ENCODE data around the gene IL12RB1.

Gene IL12RB1

GRCh38 chr19:18058208-18059009 lies 28.3 kb downstream of the IL12RB1 start:
- Histone ChIP-seq H3K27me3 (replicated peaks; ENCODE audit: control insufficient read depth, insufficient read depth, low read length) (no peaks in the 10 kb centered on the region), H3K36me3 (ENCODE audit: control insufficient read depth, insufficient read depth, low read length) (peaks cover 9% of the 10 kb centered on the region), H3K4me3 (replicated peaks; ENCODE audit: low read depth, low read length) (no peak overlapping the region)
- peak; percentile 80 for DNase-seq (ENCODE audit: extremely low read depth, insufficient read length)
- peak; percentile 87 for TF ChIP-seq CTCF (IDR thresholded peaks at IDR 0.05; ENCODE audit: insufficient read depth, low read length, poor library complexity, severe bottlenecking)

GRCh38 chr19:18057557-18057956 lies 29.2 kb downstream of the IL12RB1 start:
- no peak overlapping the region for H3K4me3 ChIP-seq (replicated peaks; ENCODE audit: low read depth, low read length)
- no peak for DNase-seq (ENCODE audit: extremely low read depth, insufficient read length)
- no peak for TF ChIP-seq CTCF (IDR thresholded peaks at IDR 0.05; ENCODE audit: insufficient read depth, low read length, poor library complexity, severe bottlenecking)
- H3K27me3 ChIP-seq (replicated peaks; ENCODE audit: control insufficient read depth, insufficient read depth, low read length), result no peaks in the 10 kb centered on the region
- peaks cover 8% of the 10 kb centered on the region for H3K36me3 ChIP-seq (ENCODE audit: control insufficient read depth, insufficient read depth, low read length)

- DNase-seq (ENCODE audit: extremely low read depth, insufficient read length), result no peak
- H3K27me3 ChIP-seq (replicated peaks; ENCODE audit: control insufficient read depth, insufficient read depth, low read length), result no peaks in the 10 kb centered on the region
- H3K4me3 ChIP-seq (replicated peaks; ENCODE audit: low read depth, low read length), result no peak overlapping the region
- peaks cover 6% of the 10 kb centered on the region for H3K36me3 ChIP-seq (ENCODE audit: control insufficient read depth, insufficient read depth, low read length)
- TF ChIP-seq CTCF (IDR thresholded peaks at IDR 0.05; ENCODE audit: insufficient read depth, low read length, poor library complexity, severe bottlenecking), result no peak
Observed at GRCh38 chr19:18055967-18056366, 30.8 kb downstream of the IL12RB1 start.

- TF ChIP-seq CTCF (IDR thresholded peaks at IDR 0.05; ENCODE audit: insufficient read depth, low read length, poor library complexity, severe bottlenecking), result no peak
- no peak for DNase-seq (ENCODE audit: extremely low read depth, insufficient read length)
- Histone ChIP-seq H3K27me3 (replicated peaks; ENCODE audit: control insufficient read depth, insufficient read depth, low read length) (no peaks in the 10 kb centered on the region; the same call in 1 of the 2 replicates), H3K4me3 (replicated peaks; ENCODE audit: low read depth, low read length) (no peak overlapping the region), H3K36me3 (ENCODE audit: control insufficient read depth, insufficient read depth, low read length) (no peaks in the 10 kb centered on the region; the same call in 1 of the 2 replicates)
Observed at GRCh38 chr19:18053576-18054219, 33.0 kb downstream of the IL12RB1 start.

- Histone ChIP-seq H3K36me3 (ENCODE audit: control insufficient read depth, insufficient read depth, low read length) (no peaks in the 10 kb centered on the region), H3K4me3 (replicated peaks; ENCODE audit: low read depth, low read length) (no peak overlapping the region), H3K27me3 (replicated peaks; ENCODE audit: control insufficient read depth, insufficient read depth, low read length) (no peaks in the 10 kb centered on the region; the same call in 1 of the 2 replicates)
- no peak for DNase-seq (ENCODE audit: extremely low read depth, insufficient read length)
- no peak for TF ChIP-seq CTCF (IDR thresholded peaks at IDR 0.05; ENCODE audit: insufficient read depth, low read length, poor library complexity, severe bottlenecking)
Observed at GRCh38 chr19:18051887-18052286, 34.8 kb downstream of the IL12RB1 start.

Data from GM06990 (cell line).